ENCODE results near the gene WNT3A. TPM values are rescaled to one million over a fixed set of nuclear protein-coding genes. Genes with fewer than 3 reads are reported as not detected.

WNT3A gene
- total RNA-seq, 2 donors from 2014 or later: not detected

- no peak overlapping the region for H3K4me3 ChIP-seq
- H3K27me3 ChIP-seq: no peaks in the 10 kb centered on the region
- DNase-seq (ENCODE audit: low spot score): no peak
Observed at GRCh38 chr1:228047183-228047466, 40.3 kb downstream of the WNT3A start.

GRCh38 chr1:228048120-228048519 is 41.3 kb downstream of the WNT3A start:
- no peak overlapping the region for H3K27ac ChIP-seq
- H3K9me3 ChIP-seq: no peaks in the 10 kb centered on the region
- no peaks in the 10 kb centered on the region for H3K27me3 ChIP-seq
- TF ChIP-seq CTCF (IDR thresholded peaks at IDR 0.05): no peak
- H3K4me3 ChIP-seq: no peak overlapping the region
- no peaks in the 10 kb centered on the region for H3K4me1 ChIP-seq
- no peaks in the 10 kb centered on the region for H3K36me3 ChIP-seq
- DNase-seq (ENCODE audit: low spot score): no peak

More at GRCh38 chr1:228047183-228047466, 40.3 kb downstream of the WNT3A start:
- no peaks in the 10 kb centered on the region for H3K9me3 ChIP-seq
- H3K36me3 ChIP-seq: no peaks in the 10 kb centered on the region
- no peak for TF ChIP-seq CTCF (IDR thresholded peaks at IDR 0.05)
- no peaks in the 10 kb centered on the region for H3K4me1 ChIP-seq
- no peak overlapping the region for H3K27ac ChIP-seq

- Histone ChIP-seq H3K4me1 (no peaks in the 10 kb centered on the region), H3K9me3 (peaks cover 0 to 4% of the 10 kb centered on the region in 2 donors), H3K4me3 (no peak overlapping the region), H3K27ac (no peak overlapping the region), H3K27me3 (no peaks in the 10 kb centered on the region), H3K36me3 (no peaks in the 10 kb centered on the region)
- no peak for TF ChIP-seq CTCF (IDR thresholded peaks at IDR 0.05)
- no peak for DNase-seq (ENCODE audit: low spot score)
Observed at GRCh38 chr1:228048659-228049298, 42.0 kb downstream of the WNT3A start.

GRCh38 chr1:228050571-228051231 is 43.9 kb downstream of the WNT3A start:
- H3K4me1 ChIP-seq: no peaks in the 10 kb centered on the region
- no peak for DNase-seq (ENCODE audit: low spot score)
- no peak overlapping the region for H3K4me3 ChIP-seq
- H3K27me3 ChIP-seq: no peaks in the 10 kb centered on the region
- no peak overlapping the region for H3K27ac ChIP-seq
- H3K9me3 ChIP-seq: peaks cover 0 to 11% of the 10 kb centered on the region in 2 donors
- no peaks in the 10 kb centered on the region for H3K36me3 ChIP-seq
- TF ChIP-seq CTCF (IDR thresholded peaks at IDR 0.05): no peak

GRCh38 chr1:228058172-228058948 is 51.6 kb downstream of the WNT3A start:
- Histone ChIP-seq H3K4me1 (peaks cover 0 to 22% of the 10 kb centered on the region in 2 donors), H3K4me3 (no peak overlapping the region), H3K36me3 (no peaks in the 10 kb centered on the region), H3K27me3 (peaks cover 26 to 32% of the 10 kb centered on the region in 2 donors), H3K9me3 (peaks cover 0 to 11% of the 10 kb centered on the region in 2 donors), H3K27ac (no peak overlapping the region)
- no peak for DNase-seq (ENCODE audit: low spot score)
- TF ChIP-seq CTCF (IDR thresholded peaks at IDR 0.05): no peak

Measured in right atrium auricular region (tissue), 2 donors.